Eye (tissue), 1 donor: ENCODE measurements around the gene ANKFY1.

Experiments used
- DNase-seq: peaks from one replicate; pipeline ENCODE4 v3.0.0-alpha.2; 2015

ANKFY1 gene

GRCh38 chr17:4176808-4177472 lies 86.8 kb downstream of the ANKFY1 start:
- no peak for DNase-seq

- DNase-seq: peak; percentile 48
These were observed 87.6 kb downstream of the ANKFY1 start for GRCh38 chr17:4175921-4176807.

GRCh38 chr17:4174556-4174955 lies 89.2 kb downstream of the ANKFY1 start:
- no peak for DNase-seq

- DNase-seq: no peak
These were observed 90.0 kb downstream of the ANKFY1 start for GRCh38 chr17:4173781-4174180.

- no peak for DNase-seq
These were observed 91.4 kb downstream of the ANKFY1 start for GRCh38 chr17:4172356-4172755.

- DNase-seq: no peak
These were observed 93.0 kb downstream of the ANKFY1 start for GRCh38 chr17:4170639-4171280.

- DNase-seq: no peak
These were observed 96.0 kb downstream of the ANKFY1 start for GRCh38 chr17:4167786-4168185.

DNA sequence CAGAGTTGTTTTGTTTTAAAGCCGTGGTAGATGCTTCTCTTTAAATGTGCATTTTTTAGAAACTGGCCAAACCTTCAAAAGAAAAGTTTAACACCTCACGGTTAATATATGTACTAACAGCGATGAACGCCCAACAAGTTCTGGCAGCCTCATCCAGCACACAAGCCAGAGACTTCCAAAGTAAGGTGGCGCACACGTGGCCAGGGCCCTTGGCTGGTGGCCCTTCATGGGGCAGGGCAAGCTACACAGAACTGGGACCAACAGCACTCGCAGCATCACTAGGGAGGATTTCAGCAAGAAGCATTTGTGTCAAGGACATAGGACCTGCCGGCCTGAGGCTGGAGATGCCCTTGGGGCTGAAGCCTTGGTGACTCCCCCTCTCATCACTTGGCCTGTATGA lies 97.4 kb downstream of the ANKFY1 start:
- no peak for DNase-seq

DNA sequence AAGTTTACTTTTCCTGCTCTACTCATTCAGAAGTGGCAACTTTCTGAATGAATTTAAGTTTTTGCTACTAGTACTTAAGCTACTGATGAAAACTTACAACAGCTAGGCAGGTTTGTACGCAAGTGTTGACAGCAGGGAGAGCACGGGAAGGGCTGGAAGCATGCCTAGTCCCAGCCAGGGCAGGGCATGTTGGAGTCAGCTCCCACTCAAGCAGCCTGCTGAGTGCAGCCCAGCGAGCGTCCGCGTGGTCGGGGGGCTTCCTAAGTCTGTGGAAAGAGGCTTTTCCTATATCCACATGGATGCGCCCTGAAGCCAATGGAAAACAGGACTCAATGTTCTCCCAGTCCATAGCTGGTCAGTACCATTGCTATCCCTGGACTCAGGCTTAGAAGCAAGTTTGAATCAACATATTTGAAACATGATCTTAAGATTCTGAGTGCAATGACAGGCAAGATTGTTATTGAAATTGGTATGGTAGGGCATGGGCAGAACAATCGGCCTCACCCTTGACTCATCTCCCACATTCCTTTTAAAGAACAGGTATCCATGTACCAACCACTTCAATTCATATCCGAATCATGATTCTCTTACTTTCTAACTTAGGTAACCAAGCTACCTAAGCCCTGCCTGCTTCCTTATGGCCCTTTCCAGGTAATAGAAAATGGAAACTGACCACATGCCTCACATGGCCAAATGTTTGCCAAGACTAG lies 98.3 kb downstream of the ANKFY1 start:
- DNase-seq: no peak

DNA sequence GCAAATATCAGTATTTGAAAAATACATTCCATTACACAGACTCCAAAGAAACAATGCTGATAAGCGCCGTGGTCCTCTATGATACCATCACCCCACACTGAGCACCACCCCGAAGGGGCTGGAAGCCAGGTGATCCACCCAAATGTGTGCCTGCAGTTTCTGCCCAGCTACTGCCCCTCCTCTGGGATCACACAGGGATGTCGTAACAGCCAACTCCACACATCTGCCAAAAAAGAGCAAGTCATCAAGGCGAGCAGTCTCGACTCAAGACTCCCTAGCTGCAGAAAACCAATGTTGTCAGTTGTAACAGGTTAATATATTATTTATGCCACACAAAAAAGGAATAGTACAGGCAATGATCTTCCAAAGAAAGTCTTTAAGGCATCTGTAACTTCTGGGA lies 99.8 kb downstream of the ANKFY1 start:
- DNase-seq: no peak

DNA sequence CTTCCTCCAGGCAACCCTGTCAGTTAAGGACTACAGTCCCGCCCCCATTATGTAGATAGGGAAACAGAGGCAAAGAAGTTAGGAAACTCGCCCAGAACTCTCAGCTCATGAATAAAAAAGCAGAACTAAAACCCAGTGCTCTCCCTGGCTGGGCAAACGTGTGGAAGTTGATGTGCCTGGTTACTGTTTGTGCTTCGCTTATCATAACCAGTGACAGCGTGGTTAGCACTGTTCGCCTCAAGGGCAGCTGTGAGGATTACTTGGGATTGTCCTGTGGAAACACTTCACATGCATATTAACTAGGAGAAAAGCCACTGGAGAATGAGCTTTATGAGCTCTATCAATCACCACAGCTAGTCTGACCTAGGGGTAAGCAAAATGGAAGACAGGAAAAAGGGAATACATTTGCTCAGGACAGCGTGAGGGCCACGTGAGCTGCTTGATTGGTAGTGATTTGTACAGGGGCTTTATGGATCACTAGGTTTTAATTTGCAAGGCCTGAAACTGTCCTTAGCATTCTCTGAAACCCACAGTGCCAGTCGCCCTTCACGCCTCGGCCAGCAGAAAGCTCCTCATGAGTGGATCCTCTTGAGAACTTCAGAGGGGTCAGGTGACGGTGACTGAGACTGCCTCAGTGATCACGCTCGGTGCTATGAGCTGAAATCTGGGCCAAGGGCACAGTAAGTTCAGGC lies 100.9 kb downstream of the ANKFY1 start:
- peak; percentile 72 for DNase-seq

GRCh38 chr17:4162321-4162720 lies 101.5 kb downstream of the ANKFY1 start:
- no peak for DNase-seq

DNA sequence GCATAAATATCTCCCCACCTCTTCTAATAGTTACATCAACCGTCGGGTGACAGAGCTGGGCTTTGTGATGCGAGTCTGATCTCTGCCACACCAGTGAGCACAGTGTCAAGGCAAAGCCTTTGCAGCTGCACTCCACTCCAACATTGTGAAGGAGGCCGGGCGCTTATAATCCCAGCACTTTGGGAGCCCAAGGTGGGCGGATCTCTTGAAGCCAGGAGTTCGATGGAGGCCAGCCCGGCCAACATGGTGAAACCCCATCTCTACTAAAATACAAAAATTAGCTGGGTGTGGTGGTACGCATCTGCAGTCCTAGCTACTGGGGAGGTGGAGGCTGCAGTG lies 101.8 kb downstream of the ANKFY1 start:
- peak; percentile 64 for DNase-seq

- peak; percentile 15 for DNase-seq
These were observed 102.4 kb downstream of the ANKFY1 start for GRCh38 chr17:4161192-4161966.

DNA sequence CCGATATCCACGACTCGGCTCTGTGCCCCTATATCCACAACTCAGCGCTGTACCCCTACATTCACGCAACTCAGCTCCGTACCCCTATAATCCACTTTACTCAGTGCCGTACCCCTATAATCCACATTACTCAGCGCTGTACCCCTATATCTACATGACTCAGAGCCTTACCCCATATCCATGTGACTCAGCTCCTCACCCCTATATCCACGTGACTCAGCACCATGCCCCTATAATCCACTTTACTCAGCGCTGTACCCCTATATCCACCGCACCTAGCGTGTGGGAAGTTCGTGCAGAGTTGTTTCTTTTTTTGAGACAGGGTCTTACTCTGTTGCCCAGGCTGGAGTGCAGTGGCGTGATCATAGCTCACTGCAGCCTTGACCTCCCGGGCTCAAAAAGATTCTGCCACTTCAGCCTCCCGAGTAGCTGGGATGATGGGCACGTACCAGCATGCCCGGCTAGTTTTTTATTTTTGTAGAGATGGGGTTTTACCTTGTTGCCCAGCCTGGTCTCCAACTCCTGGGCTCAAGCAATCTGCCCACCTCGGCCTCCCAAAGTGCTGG lies 103.4 kb downstream of the ANKFY1 start:
- DNase-seq: no peak

- no peak for DNase-seq
These were observed 104.0 kb downstream of the ANKFY1 start for GRCh38 chr17:4159761-4160160.

GRCh38 chr17:4157618-4158333 lies 106.0 kb downstream of the ANKFY1 start:
- no peak for DNase-seq

- no peak for DNase-seq
These were observed 106.9 kb downstream of the ANKFY1 start for GRCh38 chr17:4156750-4157381.

- DNase-seq: no peak
These were observed 107.7 kb downstream of the ANKFY1 start for GRCh38 chr17:4155980-4156620.

- DNase-seq: no peak
These were observed 109.6 kb downstream of the ANKFY1 start for GRCh38 chr17:4154201-4154600.
